HG03378 (cell line): Measurements from ENCODE around the gene PAK6.
A peak's percentile ranks its signal among the peaks of the same experiment; 100 is the strongest.

Experiments used
- ATAC-seq: cut with Tn5 transposase; IDR thresholded peaks from one replicate; pipeline ENCODE4 v1.9.1; 2021; ENCODE audit warnings: mild to moderate bottlenecking, moderate library complexity; ENCODE audit not compliant: unreplicated experiment

PAK6 gene

DNA sequence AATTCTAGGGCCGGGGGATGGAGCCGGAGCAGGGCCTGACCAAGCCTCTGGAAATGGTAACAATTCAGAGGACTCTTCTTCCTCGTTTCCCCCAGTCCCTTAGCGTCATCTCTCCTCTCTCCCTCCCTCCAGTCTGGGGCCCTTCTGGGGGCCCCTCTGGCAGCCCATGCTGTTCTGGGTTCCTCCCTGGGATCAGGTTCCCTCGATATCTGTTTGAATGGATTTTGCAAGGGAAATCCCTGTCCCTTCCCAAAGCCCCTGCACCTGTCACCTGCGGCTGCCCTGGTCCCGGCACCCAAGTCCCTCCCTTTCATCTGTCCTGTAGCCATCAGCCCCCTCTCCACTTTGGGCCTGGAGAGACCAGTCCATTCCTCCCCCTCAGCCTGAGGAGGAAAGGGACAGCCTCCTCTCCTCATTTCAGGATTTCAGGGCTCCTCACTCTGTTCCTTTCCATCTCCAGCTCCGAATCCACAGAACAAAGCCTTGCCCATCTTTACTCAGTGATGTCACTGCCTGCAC is 70.5 kb downstream of the PAK6 start:
- ATAC-seq, result no peak

DNA sequence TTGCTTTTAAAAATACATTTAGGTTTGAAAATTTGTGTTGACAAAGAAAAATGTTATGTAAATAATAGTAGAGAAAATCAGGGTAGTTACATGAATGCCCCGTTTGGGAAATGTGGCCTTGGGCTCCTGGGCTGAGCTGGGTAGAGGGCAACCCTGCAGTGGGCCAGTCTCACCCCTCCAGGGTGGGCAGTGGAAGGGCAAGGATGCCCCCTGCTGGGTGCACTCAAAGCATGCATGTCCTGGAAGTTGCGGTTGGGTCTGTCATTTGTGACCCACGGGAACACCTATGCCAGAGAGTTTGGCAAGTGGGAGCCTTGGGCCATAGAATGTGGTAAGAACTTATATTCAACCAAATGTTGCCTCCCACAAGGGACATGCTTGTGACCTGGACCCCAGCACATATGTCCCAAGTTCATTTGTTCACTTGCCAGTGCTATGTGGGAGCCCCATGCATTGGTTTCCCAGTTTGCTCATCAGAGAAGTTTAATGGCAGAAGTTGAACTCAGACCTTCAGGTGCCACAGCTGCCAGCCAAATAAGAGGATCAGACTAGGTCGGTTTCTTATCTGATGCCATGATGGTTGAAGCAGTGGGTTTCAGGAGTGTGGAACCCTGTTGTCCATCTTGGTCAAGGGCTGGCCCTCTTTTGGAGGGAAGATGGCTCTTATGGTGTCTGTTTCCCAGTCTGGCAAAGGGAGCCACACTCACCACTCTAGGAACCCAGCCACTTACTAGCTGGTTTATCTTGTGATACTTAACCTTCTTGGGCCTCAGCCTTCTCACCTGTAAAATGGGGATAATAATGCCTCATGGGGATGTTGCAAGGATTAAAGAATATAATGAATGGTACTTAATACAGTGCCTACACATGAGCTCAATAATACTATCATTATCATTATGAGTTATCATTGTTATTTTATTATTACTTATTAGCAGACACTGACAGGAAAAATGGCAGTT is 71.4 kb downstream of the PAK6 start:
- ATAC-seq, result no peak

DNA sequence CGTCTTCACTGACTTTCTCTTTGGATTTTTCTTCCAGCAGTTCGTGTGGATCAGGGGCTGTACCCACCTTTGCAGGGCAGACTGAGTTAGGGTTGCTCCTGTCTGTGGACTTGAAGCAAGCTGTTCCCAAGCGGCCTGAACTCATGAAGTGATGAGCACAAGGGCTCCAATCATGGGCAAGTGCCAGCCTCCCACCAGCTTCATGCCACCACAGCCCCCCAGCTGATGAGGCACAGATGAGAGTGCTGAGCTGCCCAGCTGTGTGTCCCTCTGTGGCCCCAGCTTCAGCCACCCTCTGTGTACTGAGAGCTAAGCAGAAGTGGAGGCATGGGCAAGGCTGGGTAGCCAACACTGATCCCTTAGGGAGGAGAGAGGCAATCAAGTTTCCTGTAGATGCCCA is 72.1 kb downstream of the PAK6 start:
- no peak for ATAC-seq

DNA sequence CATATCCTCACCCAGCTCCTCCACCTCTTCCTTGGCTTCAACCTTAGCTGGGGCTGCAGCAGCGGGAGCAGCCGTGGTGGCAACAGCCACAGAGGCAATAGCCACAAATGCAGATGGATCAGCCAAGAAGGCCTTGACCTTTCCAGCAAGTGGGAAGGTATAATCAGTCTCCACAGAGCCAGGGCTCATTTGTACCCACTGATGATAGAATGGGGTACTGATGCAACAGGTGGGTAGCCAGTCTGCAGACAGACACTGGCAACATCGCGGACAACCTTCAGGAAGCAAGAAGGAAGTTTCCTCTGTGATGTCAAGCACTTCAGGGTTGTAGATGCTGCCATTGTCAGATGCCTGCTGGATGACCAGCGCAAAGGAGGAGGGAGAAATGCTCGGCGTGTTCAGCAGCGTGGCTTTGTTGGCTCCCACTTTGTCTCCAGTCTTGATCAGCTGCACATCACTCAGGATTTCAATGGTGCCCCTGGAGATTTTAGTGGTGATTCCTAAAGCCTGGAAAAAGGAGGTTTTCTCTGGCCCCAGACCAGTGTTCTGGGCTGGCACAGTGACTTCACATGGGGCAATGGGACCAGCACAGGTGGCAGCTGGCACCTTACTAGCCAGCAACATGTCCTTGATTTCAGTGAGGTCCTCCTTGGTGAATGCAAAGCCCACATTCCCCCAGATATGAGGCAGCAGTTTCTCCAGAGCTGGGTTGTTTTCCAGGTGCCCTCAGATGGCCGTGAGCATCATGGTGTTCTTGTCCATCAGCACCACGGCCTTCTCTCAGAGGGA is 73.7 kb downstream of the PAK6 start:
- no peak for ATAC-seq

DNA sequence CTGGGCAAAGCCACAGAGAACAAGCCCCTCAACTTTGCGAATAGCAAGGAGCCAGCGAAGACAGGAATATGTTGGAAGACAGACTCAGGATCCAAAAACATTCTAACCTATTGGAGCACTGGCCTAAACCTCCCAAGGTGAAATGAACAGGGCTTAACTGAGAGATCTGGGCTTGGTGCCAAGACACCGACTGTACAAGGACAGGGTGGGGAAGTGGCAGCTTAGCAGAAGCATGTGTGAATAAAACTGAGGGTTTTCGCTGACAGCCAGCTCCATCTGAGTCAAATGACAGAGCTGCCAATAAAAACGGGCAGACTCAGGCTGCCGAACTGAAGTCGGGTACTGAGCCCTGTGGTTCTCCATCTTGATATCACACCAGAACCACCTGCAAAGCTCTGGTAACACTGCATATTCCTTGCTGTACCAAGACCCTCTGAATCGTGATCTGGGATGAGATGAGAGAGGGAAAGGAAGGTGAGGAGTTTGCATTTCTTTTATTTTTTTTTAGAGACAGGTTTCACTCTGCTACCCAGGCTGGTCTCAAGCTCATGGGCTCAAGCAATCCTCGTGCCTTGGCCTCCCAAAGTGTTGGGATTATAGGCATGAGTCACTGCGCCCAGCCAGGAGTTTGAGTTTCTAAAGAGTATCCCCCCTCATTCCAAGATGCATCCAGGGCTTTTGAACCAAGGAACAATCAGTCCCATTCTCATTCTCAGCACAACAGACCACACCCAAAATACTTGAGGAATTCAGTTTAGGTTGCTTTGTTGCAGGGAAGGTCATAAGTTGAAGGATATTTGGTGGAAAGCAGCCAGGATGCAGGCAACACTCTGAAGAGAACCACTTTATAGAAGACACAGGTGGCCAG is 74.9 kb downstream of the PAK6 start:
- no peak for ATAC-seq

DNA sequence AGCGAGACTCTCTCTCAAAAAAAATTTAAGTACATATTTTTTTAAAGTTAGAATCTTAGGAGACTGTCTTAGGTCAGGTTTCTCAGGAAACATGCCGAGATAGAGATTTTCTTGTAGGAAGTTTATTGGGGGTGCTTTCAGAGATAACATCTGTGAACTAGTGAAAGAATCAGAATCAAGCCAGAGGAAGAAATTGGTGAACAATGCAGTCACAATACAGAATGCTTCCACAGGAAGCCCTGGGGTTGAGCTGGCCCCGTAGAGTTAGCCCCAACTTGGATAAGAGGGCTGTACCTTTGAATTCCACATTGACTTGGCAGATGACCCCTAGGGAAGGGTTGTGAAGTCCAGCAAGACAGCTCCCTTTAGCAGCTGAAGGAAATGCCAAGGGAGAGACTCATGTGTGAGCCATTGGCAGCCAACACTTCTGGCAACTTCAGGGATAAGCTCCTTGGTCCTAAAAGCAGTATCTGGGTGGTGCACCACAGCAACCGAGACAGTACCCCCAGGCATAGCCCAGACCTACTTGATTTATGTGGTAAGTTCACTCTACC is 75.9 kb downstream of the PAK6 start:
- ATAC-seq, result no peak

DNA sequence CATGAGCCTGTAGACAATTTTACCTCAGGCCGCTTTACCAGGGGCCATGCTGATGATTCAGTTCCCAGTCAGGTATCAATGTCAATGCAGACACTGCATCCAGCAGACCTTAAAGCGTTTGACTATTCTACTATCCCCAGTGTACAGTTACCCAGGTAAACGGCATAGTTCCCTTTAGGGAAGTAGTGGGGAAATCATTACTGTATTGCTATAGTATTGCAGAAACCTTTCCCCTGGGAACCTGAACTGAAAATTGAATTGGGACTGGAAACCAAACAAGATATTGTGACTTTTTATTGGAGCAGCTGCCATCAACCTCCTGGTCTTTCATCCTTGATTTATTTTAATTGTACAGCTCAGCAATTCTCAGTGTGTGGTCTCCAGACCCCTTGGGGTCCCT is 78.1 kb downstream of the PAK6 start:
- ATAC-seq, result no peak

DNA sequence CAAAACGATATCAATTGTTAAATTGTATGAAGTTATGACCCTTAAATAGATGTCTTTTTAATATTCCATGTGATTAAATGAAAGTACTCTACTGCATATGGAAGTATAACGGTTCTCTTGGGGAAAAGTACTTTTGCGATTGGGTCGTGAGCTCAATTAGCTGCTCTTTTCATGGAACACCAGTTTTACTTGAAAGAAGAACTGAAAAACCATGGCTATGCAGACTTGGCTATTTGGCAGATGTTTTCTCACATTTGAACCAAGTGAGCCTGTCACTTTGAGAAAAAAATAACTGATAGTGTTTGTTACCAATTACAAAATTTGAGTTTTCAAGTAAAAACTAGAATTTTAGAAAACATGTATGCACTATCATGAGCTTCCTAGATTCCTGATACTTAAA is 78.7 kb downstream of the PAK6 start:
- no peak for ATAC-seq

DNA sequence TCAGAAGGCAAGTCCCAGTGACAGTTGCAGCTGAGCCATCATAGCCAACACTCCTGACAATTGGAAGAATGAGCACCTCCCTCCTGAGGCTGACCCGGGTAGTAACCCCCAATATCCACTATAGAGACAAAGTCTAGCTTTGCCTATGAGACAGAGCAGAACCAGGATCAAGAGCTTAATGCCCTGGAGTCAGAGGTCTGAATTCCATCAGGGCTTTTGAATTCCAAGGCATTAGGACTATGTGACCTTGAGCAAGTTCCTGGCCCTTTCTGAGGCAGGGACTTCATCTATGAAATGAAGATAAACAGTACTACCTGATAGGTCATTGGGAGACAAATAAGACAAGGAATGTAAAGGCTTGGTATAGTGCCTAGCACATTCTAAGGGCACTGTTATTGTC is 81.5 kb downstream of the PAK6 start:
- no peak for ATAC-seq

DNA sequence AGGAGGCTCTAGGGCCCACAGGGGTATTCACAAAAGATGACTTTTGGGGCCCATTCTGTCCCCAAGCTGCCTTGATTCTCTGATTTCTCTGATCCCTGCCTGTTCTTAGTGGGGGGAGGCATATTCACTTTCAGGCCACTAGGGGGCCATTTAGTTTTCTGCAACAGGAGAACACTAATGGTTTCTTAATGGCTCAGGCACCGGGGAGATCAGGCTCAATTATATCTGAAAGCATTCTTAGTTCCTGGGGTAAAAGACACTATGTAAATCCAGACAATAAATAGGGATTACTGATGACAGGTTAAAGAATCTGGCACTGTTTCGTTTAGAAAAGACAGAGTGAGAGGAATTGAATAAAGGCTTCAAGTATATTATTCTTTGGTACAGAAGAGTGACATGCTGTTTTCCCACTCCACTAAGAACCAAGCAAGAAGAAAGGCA is 82.1 kb downstream of the PAK6 start:
- ATAC-seq, result no peak

DNA sequence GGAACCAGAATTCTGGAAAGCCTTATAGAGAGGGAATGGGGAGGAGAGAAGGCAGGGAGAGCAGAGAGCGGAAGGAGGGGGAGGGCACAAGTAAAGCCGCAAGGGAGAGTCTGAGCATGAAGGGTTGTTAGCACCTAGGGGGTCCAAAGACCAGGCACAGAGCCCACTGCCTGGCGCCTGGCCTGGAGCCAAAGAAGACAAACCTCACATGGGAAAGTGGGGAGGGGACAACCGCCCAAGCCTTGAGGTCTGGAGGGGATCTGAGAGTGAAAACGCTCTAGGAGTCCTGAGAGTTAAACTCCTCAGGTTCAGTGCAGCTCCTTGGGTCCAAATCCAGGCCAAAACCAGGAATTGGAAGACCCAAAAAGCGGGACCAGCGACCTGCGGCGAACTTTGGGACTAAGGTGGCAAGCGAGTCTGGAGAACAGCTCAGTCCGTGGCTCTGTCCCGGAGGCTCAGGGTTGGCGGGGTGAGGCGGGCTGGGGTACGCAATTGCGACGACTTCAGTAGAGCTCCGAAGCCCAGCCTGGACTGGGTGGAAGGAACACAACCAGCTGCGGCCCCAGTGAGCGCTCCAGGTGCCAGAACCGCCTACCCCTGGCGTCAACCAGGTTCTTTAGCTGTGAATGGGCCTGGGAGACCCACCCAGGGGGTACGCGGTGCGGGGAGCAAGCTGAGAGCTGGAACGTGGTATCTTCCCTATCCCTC is 83.8 kb downstream of the PAK6 start:
- no peak for ATAC-seq

DNA sequence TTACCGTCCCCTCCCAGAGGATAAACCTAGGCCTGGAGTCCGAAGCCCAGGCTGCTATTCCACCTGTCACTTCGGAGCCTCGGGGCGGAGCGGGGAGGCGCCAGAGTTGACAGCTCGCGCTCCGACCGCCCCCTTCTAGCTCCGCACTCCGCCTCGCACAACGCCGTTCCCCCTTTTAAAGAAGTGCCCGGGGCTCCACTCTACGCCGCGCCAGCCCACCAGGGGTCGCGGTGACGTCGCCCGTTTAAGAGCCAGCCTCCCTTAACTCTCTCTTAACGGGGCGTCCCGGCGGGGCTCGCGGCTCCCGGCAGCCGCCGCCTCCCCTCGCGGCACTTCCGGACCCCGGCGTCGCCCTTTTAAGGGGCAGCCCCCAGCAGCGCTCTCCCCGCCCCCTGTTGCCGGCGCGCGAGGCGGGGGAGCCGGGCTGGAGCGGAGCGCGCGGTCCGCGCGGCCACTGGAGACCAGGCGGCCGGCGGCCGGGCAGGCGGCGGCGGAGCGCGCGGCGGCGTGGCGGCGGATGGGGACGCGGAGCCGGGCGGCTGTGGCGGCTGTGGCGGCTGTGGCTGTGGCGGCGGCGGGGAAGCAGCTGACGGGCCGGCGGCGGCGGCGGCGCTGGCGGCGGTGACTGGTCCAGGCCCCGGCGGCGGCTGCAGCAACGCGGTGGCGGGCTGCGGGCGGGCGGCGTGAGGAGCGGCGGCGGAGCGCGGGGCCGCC is 84.5 kb downstream of the PAK6 start, which contains the start of gene INAFM2:
Gene INAFM2, plus strand, starts transcription at position 454 of the 714 bp plus-strand sequence. CDS start 364 bp downstream, outside the sequence.
- peak; percentile 74 for ATAC-seq

DNA sequence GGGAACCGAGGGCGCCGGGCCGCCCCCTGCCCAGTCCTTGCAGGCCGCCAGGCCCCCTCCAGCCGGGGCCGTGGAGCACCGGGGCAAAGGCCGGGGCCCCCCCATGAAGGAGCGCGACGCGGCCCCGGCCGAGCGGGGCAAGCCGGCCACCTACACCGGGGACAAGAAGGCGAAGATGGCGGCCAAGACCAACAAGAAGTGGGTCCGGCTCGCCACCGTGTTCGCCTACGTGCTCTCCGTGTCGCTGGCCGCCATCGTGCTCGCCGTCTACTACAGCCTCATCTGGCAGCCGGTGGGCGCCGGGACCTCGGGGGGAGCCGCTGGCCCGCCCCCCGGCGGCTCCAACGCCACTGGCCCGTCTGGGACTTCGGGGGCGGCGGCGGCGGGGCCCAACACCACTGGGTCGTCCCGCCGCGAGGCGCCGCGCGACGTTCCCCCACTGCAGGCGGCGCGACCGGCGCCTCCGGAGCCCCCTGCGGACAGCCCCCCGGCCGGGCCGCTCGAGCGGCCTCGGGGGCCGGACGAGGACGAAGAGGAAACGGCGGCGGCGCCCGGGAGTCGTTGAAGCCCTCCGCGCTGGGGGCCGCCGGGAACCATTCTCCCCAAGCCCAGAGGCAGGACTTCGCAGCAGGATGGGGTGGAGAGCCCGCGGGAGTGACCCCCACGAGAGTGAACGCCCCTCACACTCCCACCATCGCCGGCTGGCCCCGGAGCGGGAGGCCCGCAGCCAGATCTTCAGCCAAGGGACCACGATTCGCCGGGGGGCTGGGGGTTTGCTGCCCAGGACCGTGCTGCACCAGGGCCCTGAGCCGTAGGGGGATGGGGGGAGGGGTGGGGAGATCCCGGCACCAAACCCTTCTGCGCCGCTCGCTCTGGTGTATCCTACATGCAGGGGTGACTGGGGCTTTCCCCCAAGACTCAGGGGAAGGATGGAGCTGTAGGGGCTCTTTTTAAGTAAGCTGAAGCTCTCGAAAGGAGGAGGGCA is 85.4 kb downstream of the PAK6 start:
- no peak for ATAC-seq

DNA sequence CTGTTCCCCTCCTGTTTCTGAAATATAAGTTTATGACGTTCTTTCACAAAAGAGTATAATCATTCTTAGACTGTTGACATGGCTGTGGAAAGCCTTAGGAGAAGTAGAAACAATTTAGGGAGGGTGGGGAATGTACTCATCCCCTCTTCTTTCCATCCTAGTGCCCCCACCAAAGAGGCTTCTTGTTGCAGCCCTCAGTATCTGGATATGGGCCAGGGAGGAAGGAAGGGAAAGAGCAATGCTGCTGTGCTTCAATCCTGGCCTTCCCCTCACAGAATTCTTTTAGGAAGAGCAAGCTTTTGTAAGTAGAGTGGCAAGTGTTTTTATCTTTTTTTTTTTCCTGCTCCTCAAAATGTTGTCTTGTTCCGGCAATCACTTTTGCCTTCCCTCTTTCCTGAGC is 86.3 kb downstream of the PAK6 start:
- no peak for ATAC-seq

DNA sequence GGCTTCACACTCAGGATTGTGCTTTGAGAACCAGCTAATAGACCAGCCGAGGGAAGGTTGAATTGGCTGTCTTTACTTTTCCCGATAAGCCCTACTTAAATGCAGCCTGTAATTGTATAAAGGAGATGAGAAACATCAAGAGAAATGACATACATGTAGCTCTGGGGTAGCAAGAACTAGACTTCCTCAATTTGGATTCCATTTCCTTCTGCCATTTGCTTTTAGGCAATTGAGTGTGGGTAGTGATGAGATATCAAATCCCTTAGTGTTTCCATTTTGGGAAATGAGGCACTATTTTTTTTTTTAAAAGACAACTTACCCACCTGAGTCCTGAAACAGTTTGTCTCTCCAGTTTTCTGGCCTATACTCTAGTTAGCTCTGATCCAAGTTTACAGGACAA is 86.8 kb downstream of the PAK6 start:
- ATAC-seq, result no peak
